ENCODE results near the gene TMEM238. TPM values are rescaled to one million over a fixed set of nuclear protein-coding genes. Genes with fewer than 3 reads are reported as not detected.

The TMEM238 gene
- total and polyA plus RNA-seq, 2 donors (not counting 1 experiment from before 2014, with no cell fraction given): 0.33 TPM; not detected in 1

GRCh38 chr19:55389386-55390317 is 5.6 kb upstream of the TMEM238 start:
- Histone ChIP-seq H3K27ac (ENCODE audit: insufficient read depth, low read length) (peak overlapping the region; percentile 28), H3K9ac (ENCODE audit: insufficient read depth, low read length) (no peak overlapping the region), H3K36me3 (ENCODE audit: control insufficient read depth, insufficient read depth, low read length) (peaks cover 29% of the 10 kb centered on the region), H4K20me1 (ENCODE audit: control insufficient read depth, extremely low read depth, insufficient read depth, low read length) (peaks cover 3% of the 10 kb centered on the region), H3K27me3 (ENCODE audit: control insufficient read depth, insufficient read depth, low read length) (no peaks in the 10 kb centered on the region), H3K4me1 (ENCODE audit: control insufficient read depth, extremely low read depth, insufficient read depth, low read length) (peaks cover 21% of the 10 kb centered on the region), H3K4me3 (replicated peaks in 1 of 4; ENCODE audit: control extremely low read depth in 1 of 4, insufficient read depth in 1 of 4, low read depth in 3 of 4, low read length in 4 of 4) (no peak overlapping the region), H3K4me2 (ENCODE audit: extremely low read depth, insufficient read depth, low read length) (peak overlapping the region; percentile 44), H3K79me2 (ENCODE audit: control insufficient read depth, insufficient read depth, low read length) (peaks cover 46% of the 10 kb centered on the region), H3K9me3 (ENCODE audit: control insufficient read depth, insufficient read depth, low read depth, low read length) (no peaks in the 10 kb centered on the region), H2AFZ (ENCODE audit: low read length) (no peak overlapping the region)
- TF ChIP-seq EZH2 (IDR thresholded peaks at IDR 0.05; ENCODE audit: low read length, missing control alignments): no peak
- TF ChIP-seq CTCF (conservative IDR thresholded peaks at IDR 0.05 in 1 of 2, IDR thresholded peaks at IDR 0.05 in 1 of 2; ENCODE audit: low read depth in 1 of 2, low read length in 2 of 2): no peak
- DNase-seq (ENCODE audit: low read depth in 2 of 2): no peak

- no peak for DNase-seq (ENCODE audit: low read depth in 2 of 2)
- no peaks in the 10 kb centered on the region for H3K9me3 ChIP-seq (ENCODE audit: control insufficient read depth, insufficient read depth, low read depth, low read length)
- H3K9ac ChIP-seq (ENCODE audit: insufficient read depth, low read length): no peak overlapping the region
- peaks cover 22% of the 10 kb centered on the region for H3K4me1 ChIP-seq (ENCODE audit: control insufficient read depth, extremely low read depth, insufficient read depth, low read length)
- peak overlapping the region; percentile 50 to 98 (median 88) for H3K4me3 ChIP-seq (replicated peaks in 1 of 4; ENCODE audit: control extremely low read depth in 1 of 4, insufficient read depth in 1 of 4, low read depth in 3 of 4, low read length in 4 of 4)
- H3K79me2 ChIP-seq (ENCODE audit: control insufficient read depth, insufficient read depth, low read length): peaks cover 46% of the 10 kb centered on the region
- H3K27me3 ChIP-seq (ENCODE audit: control insufficient read depth, insufficient read depth, low read length): no peaks in the 10 kb centered on the region
- H3K36me3 ChIP-seq (ENCODE audit: control insufficient read depth, insufficient read depth, low read length): peaks cover 29% of the 10 kb centered on the region
- peaks cover 3% of the 10 kb centered on the region for H4K20me1 ChIP-seq (ENCODE audit: control insufficient read depth, extremely low read depth, insufficient read depth, low read length)
- H3K4me2 ChIP-seq (ENCODE audit: extremely low read depth, insufficient read depth, low read length): peak overlapping the region; percentile 94
- H2AFZ ChIP-seq (ENCODE audit: low read length): no peak overlapping the region
- no peak overlapping the region for H3K27ac ChIP-seq (ENCODE audit: insufficient read depth, low read length)
- TF ChIP-seq EZH2 (IDR thresholded peaks at IDR 0.05; ENCODE audit: low read length, missing control alignments) (no peak), CTCF (conservative IDR thresholded peaks at IDR 0.05 in 1 of 2, IDR thresholded peaks at IDR 0.05 in 1 of 2; ENCODE audit: low read depth in 1 of 2, low read length in 2 of 2) (no peak)
These were observed 3.8 kb upstream of the TMEM238 start for GRCh38 chr19:55387736-55388497.

- Histone ChIP-seq H3K79me2 (ENCODE audit: control insufficient read depth, insufficient read depth, low read length) (peaks cover 46% of the 10 kb centered on the region), H2AFZ (ENCODE audit: low read length) (no peak overlapping the region)
These were observed 2.4 kb upstream of the TMEM238 start for GRCh38 chr19:55386493-55386971.

More at GRCh38 chr19:55386493-55386971, 2.4 kb upstream of the TMEM238 start:
- Histone ChIP-seq H3K4me2 (ENCODE audit: extremely low read depth, insufficient read depth, low read length) (peak overlapping the region; percentile 94), H3K4me3 (replicated peaks in 1 of 4; ENCODE audit: control extremely low read depth in 1 of 4, insufficient read depth in 1 of 4, low read depth in 3 of 4, low read length in 4 of 4) (peak overlapping the region; percentile 50 to 98 (median 88)), H3K36me3 (ENCODE audit: control insufficient read depth, insufficient read depth, low read length) (peaks cover 29% of the 10 kb centered on the region), H3K9ac (ENCODE audit: insufficient read depth, low read length) (peak overlapping the region; percentile 75), H3K9me3 (ENCODE audit: control insufficient read depth, insufficient read depth, low read depth, low read length) (no peaks in the 10 kb centered on the region), H3K27ac (ENCODE audit: insufficient read depth, low read length) (peak overlapping the region; percentile 87), H3K4me1 (ENCODE audit: control insufficient read depth, extremely low read depth, insufficient read depth, low read length) (peaks cover 22% of the 10 kb centered on the region), H4K20me1 (ENCODE audit: control insufficient read depth, extremely low read depth, insufficient read depth, low read length) (peaks cover 3% of the 10 kb centered on the region), H3K27me3 (ENCODE audit: control insufficient read depth, insufficient read depth, low read length) (no peaks in the 10 kb centered on the region)
- peak in 1 of 2 donors; percentile 30 for DNase-seq (ENCODE audit: low read depth in 2 of 2)
- TF ChIP-seq EZH2 (IDR thresholded peaks at IDR 0.05; ENCODE audit: low read length, missing control alignments) (no peak), CTCF (conservative IDR thresholded peaks at IDR 0.05 in 1 of 2, IDR thresholded peaks at IDR 0.05 in 1 of 2; ENCODE audit: low read depth in 1 of 2, low read length in 2 of 2) (no peak)
